ENCODE measurements around the gene ZNF541. TPM values are rescaled to one million over a fixed set of nuclear protein-coding genes. Genes with fewer than 3 reads are reported as not detected.

Gene ZNF541
- total RNA-seq, 4 donors from 2014 or later, result 0.90 to 1.2 TPM; not detected in 2

DNA sequence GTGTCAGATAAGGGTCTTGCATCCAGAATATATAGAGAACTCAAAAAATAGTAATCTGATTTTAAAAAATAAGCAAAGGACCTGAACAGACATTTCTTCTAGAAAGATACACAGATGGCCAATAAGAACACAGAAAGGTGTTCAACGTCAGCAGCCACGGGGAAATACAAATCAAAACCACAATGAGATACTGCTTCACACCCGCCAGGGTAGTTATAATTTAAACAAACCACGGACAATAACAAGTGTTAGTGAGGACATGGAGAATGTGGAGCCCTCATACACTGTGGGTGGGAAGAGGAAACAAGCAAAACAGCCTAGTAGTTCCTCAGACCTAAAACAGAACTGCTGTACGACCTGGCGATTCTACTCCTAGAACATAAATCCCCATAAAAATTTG is 31.4 kb downstream of the ZNF541 start:
- Histone ChIP-seq H3K36me3 (no peaks in the 10 kb centered on the region), H3K4me1 (peaks cover 0 to 6% of the 10 kb centered on the region in 2 donors), H3K27me3 (no peaks in the 10 kb centered on the region), H3K4me3 (no peak overlapping the region), H3K27ac (peak overlapping the region; percentile 76 to 88), H3K9me3 (no peaks in the 10 kb centered on the region)
- no peak for DNase-seq
- intact Hi-C loops (cut with DNase I; ENCODE audit: low total_unique reads), result no loop called here
- TF ChIP-seq POLR2A (IDR thresholded peaks at IDR 0.05), result no peak
- TF ChIP-seq, protein P1, sequence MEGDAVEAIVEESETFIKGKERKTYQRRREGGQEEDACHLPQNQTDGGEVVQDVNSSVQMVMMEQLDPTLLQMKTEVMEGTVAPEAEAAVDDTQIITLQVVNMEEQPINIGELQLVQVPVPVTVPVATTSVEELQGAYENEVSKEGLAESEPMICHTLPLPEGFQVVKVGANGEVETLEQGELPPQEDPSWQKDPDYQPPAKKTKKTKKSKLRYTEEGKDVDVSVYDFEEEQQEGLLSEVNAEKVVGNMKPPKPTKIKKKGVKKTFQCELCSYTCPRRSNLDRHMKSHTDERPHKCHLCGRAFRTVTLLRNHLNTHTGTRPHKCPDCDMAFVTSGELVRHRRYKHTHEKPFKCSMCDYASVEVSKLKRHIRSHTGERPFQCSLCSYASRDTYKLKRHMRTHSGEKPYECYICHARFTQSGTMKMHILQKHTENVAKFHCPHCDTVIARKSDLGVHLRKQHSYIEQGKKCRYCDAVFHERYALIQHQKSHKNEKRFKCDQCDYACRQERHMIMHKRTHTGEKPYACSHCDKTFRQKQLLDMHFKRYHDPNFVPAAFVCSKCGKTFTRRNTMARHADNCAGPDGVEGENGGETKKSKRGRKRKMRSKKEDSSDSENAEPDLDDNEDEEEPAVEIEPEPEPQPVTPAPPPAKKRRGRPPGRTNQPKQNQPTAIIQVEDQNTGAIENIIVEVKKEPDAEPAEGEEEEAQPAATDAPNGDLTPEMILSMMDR (IDR thresholded peaks at IDR 0.05), result no peak

DNA sequence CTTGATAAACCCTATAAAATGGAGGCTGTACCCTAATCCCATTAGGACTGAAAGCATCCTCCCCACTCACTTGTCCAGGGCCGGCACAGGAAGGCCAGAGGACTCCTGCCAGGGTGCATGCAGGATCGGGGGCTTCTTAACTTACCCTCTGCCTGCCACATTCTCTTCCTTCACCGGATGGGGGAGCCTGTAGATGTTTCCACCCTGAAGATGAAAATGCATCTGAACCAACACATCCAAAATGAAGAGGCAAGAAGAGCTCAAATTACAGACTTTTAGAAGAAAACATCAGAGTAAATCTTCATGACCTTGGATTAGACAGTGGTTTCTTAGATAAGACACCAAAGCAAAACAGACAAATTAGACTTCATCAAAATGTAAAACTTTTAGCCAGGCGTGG is 32.2 kb downstream of the ZNF541 start:
- peak overlapping the region; percentile 76 to 88 for H3K27ac ChIP-seq
- TF ChIP-seq POLR2A (IDR thresholded peaks at IDR 0.05), result no peak
- TF ChIP-seq, protein P1 (IDR thresholded peaks at IDR 0.05), result peak in 3 of 4 experiments; percentile 27 to 39 (median 37)
- intact Hi-C loops (cut with DNase I; ENCODE audit: low total_unique reads), result no loop called here

DNA sequence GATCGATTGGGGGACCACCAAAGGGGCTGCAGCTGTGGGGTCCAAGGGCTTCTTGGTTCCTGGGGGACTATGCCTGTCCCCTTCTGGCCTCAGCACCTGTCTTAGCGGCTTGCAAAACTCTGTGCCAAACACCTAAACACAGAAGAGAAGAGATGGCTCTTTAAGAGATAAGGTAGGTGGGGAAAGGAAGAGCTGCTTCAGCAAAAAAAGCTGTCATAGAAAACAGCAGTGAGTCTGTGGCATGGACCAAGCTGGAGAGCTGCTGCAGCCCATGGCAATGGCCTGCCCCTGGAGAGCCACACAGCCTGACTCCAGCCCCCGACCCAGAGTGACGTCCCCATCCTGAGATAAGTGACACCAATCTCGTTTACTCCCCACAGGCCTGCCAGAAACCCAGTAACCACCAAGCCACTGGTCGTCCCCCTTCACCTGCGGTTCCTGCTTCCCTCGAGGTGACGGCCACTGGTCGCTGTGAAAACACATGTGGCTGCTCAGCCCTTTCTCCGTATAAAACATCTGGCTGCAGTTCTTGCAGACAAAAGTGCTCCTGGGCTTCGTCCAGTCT is 33.1 kb downstream of the ZNF541 start:
- Histone ChIP-seq H3K4me1 (no peaks in the 10 kb centered on the region), H3K9me3 (no peaks in the 10 kb centered on the region), H3K4me3 (no peak overlapping the region), H3K36me3 (no peaks in the 10 kb centered on the region), H3K27me3 (no peaks in the 10 kb centered on the region), H3K27ac (peak overlapping the region in 1 of 2 donors; percentile 76)
- DNase-seq, result no peak
- intact Hi-C loops (cut with DNase I; ENCODE audit: low total_unique reads), result no loop called here
- TF ChIP-seq, protein P1 (IDR thresholded peaks at IDR 0.05), result no peak
- no peak for TF ChIP-seq POLR2A (IDR thresholded peaks at IDR 0.05)

More for the DNA sequence above, 32.2 kb downstream of the ZNF541 start:
- Histone ChIP-seq H3K4me1 (peaks cover 0 to 6% of the 10 kb centered on the region in 2 donors), H3K27me3 (no peaks in the 10 kb centered on the region), H3K36me3 (no peaks in the 10 kb centered on the region), H3K9me3 (no peaks in the 10 kb centered on the region), H3K4me3 (no peak overlapping the region)
- DNase-seq, result no peak

DNA sequence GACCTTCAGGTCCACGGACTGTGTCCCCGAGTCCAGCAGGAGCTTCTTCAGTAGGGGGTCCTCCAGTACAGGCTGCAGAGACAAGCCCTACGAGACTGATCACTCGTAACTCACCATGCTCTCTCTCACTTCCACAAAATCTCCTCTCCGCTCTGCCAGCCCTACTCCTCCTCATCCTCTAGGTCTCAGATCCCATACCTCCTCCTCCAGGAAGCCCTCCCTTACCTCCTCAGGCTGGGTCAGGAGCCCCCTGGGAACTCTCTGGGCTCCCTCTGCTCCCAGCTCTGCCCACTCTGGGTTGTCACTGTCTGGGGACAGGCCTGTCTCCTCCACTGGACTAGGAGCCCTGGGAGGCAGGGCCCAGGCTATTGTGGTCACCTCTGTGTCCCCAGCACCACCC is 34.1 kb downstream of the ZNF541 start:
- intact Hi-C loops (cut with DNase I; ENCODE audit: low total_unique reads), result no loop called here
- Histone ChIP-seq H3K4me3 (no peak overlapping the region), H3K27ac (no peak overlapping the region), H3K4me1 (no peaks in the 10 kb centered on the region), H3K27me3 (no peaks in the 10 kb centered on the region), H3K9me3 (no peaks in the 10 kb centered on the region), H3K36me3 (no peaks in the 10 kb centered on the region)
- TF ChIP-seq, protein P1 (IDR thresholded peaks at IDR 0.05), result no peak
- TF ChIP-seq POLR2A (IDR thresholded peaks at IDR 0.05), result no peak
- no peak for DNase-seq

DNA sequence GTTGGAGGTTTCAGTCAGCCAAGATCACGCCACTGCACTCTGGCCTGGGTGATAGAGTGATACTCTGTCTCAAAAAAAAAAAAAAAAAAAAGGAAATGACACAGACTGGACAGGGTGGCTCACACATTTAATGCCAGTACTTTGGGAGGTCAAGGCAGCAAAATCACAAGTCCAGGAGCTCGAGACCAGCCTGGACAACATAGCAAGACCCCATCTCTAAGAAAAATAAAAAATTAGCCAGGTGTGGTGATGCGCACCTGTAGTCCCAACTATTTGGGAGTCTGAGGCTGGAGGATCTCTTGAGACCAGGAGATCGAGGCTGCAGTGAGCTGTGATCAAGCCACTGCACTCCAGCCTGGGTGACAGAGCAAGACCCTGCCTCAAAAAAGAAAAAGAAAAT is 35.5 kb downstream of the ZNF541 start:
- no peak for TF ChIP-seq POLR2A (IDR thresholded peaks at IDR 0.05)
- TF ChIP-seq, protein P1 (IDR thresholded peaks at IDR 0.05), result no peak
- H3K36me3 ChIP-seq, result no peaks in the 10 kb centered on the region
- no peak for DNase-seq
- no peak overlapping the region for H3K27ac ChIP-seq
- H3K4me3 ChIP-seq, result no peak overlapping the region
- intact Hi-C loops (cut with DNase I; ENCODE audit: low total_unique reads), result no loop called here
- H3K9me3 ChIP-seq, result no peaks in the 10 kb centered on the region
- no peaks in the 10 kb centered on the region for H3K27me3 ChIP-seq
- no peaks in the 10 kb centered on the region for H3K4me1 ChIP-seq

Measured in uterus (tissue), 4 donors.